Measurements from ENCODE around the gene FRRS1L.
"Not testable (repeated sequence)": the region's sequence is repeated elsewhere in the genome, so short reads cannot be mapped to it uniquely, and the experiment has no call there.

FRRS1L gene

GRCh38 chr9:109126671-109127070 lies 40.4 kb downstream of the FRRS1L start:
- not testable (repeated sequence) for DNase-seq

DNA sequence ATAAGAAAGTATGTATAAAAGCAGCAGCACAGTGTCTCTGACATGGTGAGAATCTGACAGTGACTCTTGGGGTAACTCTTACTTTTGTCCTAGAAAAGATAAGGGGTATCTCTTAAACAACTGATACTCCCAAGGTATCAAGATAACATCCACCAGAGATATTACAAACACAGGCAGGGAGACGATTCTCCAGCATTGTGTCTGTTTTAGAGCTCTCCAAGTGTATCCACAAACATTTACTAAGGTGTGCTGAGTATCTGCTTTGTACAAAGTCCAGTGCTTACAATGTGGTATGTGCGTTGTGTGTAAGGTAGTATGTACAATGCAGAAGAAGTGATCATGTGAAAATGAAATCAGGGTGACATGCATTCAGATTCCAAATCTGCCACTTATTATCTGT lies 42.9 kb downstream of the FRRS1L start:
- DNase-seq = no peak

DNA sequence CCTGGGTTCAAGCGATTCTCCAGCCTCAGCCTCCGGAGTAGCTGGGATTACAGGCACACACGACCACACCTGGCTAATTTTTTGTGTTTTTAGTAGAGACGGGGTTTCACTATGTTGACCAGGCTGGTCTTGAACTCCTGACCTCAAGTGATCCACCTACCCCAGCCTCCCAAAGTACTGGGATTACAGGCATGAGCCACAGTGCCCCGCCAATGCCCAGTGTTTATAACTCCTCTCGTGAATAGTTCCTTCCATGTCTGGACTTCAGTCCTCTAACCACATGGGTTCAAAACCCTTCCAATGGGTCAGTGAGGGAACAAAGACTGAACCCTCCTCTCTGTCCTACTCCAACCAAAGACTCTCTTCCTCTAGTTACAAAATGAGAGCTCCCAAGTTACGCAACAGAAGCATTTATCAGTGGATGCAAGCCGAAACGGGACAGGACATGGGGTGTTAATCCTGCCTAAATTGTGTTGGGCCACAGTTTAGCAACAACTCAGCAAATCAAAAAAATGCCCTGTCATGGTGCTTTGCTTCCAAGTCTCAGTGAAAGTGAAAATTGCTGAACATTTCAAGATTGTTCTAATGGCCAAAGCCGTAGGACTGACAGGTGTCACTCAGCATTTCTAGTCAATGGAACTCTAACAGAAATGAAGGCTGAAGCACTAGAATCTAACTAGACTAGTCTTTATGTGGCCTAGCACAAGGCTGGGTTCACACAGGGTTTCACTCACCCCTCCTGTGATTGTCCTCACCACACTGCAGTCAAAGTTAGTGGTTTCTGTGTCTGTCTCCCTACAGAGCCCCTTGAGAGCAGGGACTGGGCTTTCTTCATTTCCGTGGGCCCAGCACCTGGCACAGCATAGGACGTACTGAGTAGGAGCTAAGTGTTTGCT lies 44.1 kb downstream of the FRRS1L start:
- DNase-seq = no peak

GRCh38 chr9:109121232-109121796 lies 45.7 kb downstream of the FRRS1L start:
- DNase-seq = no peak

DNA sequence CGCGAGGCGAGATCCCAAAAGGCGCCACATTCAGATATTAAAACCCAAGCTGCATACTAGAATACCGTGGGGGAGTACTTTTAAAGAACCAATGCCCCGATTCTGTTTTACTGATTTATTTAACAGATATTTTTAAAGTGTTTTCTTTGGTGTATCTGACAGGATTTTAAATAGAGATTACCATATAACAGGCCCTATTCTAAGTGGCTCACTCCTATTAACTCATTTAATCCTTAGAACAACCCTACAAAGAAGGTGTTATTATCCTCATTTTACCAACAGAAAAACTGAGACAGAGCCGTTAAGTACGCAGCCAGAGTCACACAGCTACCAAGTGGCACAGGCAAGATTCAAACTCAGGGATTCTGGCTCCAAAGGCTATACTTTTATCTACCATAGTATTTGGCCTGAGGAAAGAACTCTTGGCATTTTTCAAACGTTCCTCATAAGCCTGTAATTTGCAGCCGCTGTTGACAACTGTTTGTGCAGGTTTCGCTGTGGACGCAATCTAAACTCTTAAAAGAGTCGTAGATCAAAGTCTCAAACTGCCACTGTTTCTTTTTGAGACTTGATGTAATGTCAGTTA lies 46.8 kb downstream of the FRRS1L start:
- no peak for DNase-seq

- peak; percentile 94 for DNase-seq
Measured at GRCh38 chr9:109119439-109120203, 47.4 kb downstream of the FRRS1L start, which contains the start of gene TMEM245. Gene TMEM245, minus strand, starts transcription at chr9:109119947. Its CDS starts 34 bp downstream, at chr9:109119913.

DNA sequence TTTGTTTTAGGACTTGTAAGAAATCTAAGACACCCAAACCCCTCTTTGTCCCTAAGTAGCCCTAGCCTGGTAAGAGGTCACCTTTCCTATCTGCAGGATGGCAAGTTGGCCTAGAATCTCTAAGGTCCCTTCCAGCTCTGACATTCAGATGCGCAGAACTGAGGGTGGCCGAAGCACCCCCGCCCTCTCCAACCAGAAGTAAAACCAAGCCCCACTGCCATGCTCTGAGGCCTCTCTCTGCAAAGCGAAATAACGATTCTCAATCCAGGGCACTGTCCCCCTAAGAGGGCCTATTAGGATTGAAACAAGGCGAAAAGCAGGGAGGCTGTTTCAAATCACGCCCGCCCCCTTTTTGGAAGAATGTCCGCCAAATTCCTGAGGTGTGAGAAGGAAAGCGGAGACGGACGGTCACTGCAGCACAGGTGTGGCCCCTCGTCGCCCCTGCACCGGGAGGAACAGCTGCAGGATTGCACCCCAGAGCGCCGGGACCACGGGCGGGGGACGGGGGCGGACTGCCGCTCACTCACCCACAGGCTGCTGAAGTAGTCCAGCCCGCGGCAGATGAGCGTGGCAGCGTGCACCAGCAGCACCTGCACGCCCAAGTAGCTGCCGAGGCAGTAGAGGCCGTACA lies 48.1 kb downstream of the FRRS1L start:
- DNase-seq = no peak

GRCh38 chr9:109117856-109118807 lies 48.9 kb downstream of the FRRS1L start:
- DNase-seq = no peak

- DNase-seq = no peak
Measured at GRCh38 chr9:109115931-109116526, 51.0 kb downstream of the FRRS1L start.

- DNase-seq = no peak
Measured at GRCh38 chr9:109114670-109115069, 52.4 kb downstream of the FRRS1L start.

DNA sequence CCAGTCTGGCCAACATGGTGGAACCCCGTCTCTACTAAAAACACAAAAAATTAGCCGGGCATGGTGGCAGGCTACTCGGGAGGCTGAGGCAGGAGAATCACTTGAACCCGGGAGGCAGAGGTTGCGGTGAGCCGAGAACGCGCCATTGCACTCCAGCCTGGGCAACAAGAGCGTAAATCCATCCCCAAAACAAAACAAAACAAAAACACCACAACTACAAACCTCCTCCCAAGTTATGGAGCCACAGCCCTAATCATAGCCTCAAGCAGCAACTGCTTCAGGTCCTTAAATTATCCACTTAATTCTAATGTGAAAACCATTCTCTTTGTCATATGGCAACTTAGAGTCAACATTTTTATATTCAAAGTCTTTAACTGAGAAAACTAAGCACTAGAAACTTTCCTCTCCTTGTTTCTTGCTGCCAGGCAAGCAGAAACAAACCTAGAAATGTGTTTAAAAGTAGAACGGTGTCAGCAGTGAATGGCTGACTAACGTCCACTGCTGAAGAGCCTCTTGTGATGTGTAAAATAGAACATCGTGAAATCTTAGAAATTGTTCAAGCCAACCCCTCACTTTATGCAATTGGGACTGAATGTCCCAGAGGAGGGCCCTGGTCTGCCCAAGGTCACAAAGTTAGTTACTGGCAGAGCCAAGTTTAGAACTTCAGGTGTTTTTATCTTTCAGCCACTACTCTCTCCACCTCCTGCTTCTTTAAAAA lies 53.0 kb downstream of the FRRS1L start:
- no peak for DNase-seq

DNA sequence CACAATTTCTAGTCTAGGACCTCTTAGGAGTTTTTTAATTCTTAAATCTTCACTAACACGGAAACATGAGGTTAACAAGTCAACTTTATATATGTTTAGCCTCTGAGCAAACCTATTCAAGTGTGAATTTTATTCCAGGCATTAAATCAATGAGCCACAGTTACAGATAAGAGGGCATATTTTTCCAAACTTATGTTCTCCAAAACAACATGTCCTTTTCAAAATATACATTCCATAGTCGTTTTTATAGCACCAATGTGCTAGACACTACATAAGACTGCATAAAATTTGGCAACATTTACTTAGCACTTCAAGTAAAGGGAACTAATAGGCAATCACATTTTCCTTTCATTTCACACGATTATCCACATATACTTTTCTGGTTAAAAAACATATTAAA lies 53.8 kb downstream of the FRRS1L start:
- DNase-seq = no peak

DNA sequence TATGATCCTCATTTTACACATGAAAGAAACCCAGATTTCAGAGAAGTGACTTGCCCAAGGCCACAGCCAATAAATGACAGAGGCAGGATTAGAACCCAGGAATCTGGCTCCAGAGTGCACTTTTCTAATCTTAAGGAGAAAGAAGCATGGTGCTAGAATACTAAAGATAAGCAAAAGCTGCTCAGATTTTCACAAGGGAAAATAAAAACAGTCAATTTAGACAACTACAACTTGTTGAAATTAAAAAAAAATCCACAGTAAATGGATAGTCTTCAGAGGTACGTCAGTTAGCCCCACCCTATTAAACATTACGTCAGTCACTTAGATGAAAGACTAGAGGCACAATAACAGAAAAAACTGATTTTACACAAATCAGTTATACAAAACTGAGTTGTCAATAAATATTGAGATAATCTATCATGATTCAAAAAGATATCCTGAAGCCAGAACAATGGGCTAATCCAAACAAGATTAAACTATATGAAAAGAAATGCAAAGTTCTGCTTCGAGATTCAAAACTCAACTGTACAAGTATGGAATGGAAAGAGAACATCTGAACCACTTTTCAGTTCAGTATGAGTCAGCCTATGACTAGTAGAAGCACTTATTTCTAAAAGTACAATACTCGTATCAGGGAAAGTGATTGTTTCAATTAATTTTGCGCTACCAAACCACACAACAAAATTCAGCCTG lies 56.6 kb downstream of the FRRS1L start:
- DNase-seq = no peak

GRCh38 chr9:109109967-109110328 lies 57.1 kb downstream of the FRRS1L start:
- no peak for DNase-seq

DNA sequence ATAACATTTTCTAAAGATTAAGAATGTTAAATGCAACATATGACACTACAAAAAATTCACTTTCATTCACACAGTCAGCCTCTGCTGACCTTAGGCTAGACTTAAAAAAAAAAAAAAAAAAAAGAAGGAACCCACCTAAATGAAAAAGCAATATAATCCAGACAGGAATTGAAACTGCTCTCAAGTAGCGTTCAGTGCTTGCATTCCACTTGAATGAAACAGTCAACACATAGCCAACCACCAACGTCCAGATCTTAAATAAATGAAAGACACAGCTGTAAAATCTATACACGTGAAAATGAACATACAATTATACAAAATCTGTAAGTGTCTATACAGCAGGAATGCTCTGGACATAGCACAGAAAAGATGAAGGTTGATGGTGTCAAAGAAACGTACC lies 58.7 kb downstream of the FRRS1L start:
- DNase-seq = no peak

GRCh38 chr9:109107402-109108240 lies 59.4 kb downstream of the FRRS1L start:
- no peak for DNase-seq

DNA sequence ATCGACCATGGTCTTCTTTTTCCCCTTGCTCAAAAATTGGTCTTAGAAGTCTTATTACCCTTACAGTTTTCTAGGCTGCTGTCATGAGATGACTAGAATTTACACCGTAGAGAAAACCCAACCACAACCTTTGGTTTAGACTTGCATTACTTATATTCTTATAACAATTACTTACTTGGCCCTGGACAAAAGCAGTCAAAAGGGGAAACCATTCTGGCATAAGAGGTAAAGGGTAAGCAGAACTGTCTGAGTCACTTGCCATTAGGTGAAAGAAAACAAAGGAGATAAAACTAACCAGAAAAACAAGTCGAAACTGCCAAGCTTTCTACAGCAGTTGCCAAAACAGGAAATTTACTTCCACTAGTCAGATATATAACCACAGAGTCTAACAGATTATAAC lies 65.2 kb downstream of the FRRS1L start:
- no peak for DNase-seq

DNA sequence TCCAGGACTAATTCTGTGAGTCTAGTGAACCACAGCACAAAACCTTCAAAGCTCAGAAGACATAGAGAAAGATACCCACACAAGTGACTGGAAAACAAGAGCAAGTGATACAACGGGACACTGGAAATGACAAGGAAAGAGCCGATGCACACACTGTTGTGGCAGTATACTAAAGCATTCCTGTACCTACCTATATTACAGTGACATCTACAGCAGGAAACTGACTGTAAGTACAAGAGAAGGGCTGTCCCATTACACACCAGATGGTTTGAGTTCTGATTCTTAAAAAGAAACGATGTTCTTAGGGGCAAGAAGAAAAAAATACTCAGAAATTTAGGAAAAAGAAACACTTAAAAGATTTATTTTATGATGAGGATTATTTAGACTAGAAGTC lies 65.8 kb downstream of the FRRS1L start:
- DNase-seq = no peak
